Stomach (tissue), 4 donors: ENCODE measurements around the gene CDC25C.

Experiments used
- POLR2A ChIP-seq, 4 donors: fragments of 450-650 bp; IDR thresholded peaks; one replicate each; pipeline ENCODE4 v1.6.1; 2016; ENCODE audit warnings: antibody characterized with exemption in 4 of 4, control low read depth in 2 of 4, mild to moderate bottlenecking in 1 of 4, moderate library complexity in 1 of 4
- POLR2AphosphoS5 ChIP-seq, 3 donors: sonication (generic); formaldehyde crosslinking; IDR thresholded peaks; one replicate each; pipeline ENCODE4 v1.6.1; 2016; ENCODE audit warnings: antibody characterized with exemption in 3 of 3

DNA sequence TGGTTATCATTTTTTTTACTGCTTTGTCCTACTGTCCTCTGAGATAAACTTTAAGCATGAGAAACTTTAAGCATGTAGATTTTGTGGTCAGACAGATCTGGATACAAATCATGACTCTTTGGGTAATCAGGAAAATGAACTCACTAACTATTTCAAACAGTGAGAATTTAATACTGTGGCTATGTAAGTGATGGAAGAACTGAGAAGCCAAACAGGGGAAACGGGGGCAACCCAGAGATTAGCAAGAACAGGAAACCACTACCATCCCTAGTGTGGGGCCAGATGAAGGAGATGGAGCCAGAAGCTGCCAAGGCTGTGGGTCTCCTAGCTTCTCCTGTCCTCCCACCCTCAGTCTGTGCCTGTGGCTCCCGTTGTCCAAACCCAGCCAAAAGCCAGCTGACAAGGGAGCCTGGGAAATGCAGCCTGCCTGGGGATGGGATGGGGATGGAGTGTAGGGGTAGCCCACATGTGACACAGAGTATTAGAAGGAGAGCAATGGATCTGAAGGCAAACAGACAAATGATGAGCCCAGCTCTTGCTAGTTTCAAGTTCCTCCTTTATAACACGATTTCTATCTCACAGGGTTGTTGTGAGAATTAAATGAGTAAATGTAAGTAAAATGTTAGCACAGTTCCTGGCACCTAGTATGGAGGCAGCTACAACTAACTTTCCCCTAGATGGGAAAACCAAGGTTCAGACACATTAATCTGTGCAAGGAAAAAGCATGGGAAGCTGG lies 90.8 kb downstream of the CDC25C start:
- no peak for TF ChIP-seq POLR2AphosphoS5 (IDR thresholded peaks at IDR 0.05)
- no peak for TF ChIP-seq POLR2A (IDR thresholded peaks at IDR 0.05)
